ENCODE measurements around the gene UBXN10. TPM values are rescaled to one million over a fixed set of nuclear protein-coding genes. Genes with fewer than 3 reads are reported as not detected.

Gene UBXN10
- total and polyA plus RNA-seq, 9 donors, result 0.22 to 0.52 (median 0.28) TPM

GRCh38 chr1:20233866-20234265 lies 48.0 kb downstream of the UBXN10 start:
- H3K4me3 ChIP-seq (ENCODE audit: low read length), result no peak overlapping the region
- no peak overlapping the region for H3K27ac ChIP-seq (ENCODE audit: low read length)
- H3K27me3 ChIP-seq (ENCODE audit: control insufficient read depth, insufficient read depth, low read length), result peaks cover 5% of the 10 kb centered on the region
- H3K9me3 ChIP-seq (replicated peaks; ENCODE audit: control insufficient read depth, low read depth, low read length), result no peaks in the 10 kb centered on the region
- no peaks in the 10 kb centered on the region for H3K36me3 ChIP-seq (ENCODE audit: control insufficient read depth, insufficient read depth, low read length)
- 7% methylated on average over 3 of the region's 6 CpGs for WGBS (ENCODE audit: insufficient coverage)
- peak; percentile 69 for DNase-seq
- peaks cover 9% of the 10 kb centered on the region for H3K4me1 ChIP-seq (ENCODE audit: control insufficient read depth, insufficient read depth, low read length)

GRCh38 chr1:20234788-20235535 lies 49.1 kb downstream of the UBXN10 start:
- Histone ChIP-seq H3K27me3 (ENCODE audit: control insufficient read depth, insufficient read depth, low read length) (peaks cover 5% of the 10 kb centered on the region), H3K4me3 (ENCODE audit: low read length) (no peak overlapping the region), H3K36me3 (ENCODE audit: control insufficient read depth, insufficient read depth, low read length) (no peaks in the 10 kb centered on the region), H3K4me1 (ENCODE audit: control insufficient read depth, insufficient read depth, low read length) (peaks cover 10% of the 10 kb centered on the region), H3K9me3 (replicated peaks; ENCODE audit: control insufficient read depth, low read depth, low read length) (no peaks in the 10 kb centered on the region), H3K27ac (ENCODE audit: low read length) (no peak overlapping the region)
- WGBS (ENCODE audit: insufficient coverage), result 79% methylated on average over 3 of the region's 6 CpGs
- no peak for DNase-seq

- no peak overlapping the region for H3K4me3 ChIP-seq (ENCODE audit: low read length)
- DNase-seq, result no peak
- no peak overlapping the region for H3K27ac ChIP-seq (ENCODE audit: low read length)
- H3K27me3 ChIP-seq (ENCODE audit: control insufficient read depth, insufficient read depth, low read length), result peaks cover 4% of the 10 kb centered on the region
- no peaks in the 10 kb centered on the region for H3K36me3 ChIP-seq (ENCODE audit: control insufficient read depth, insufficient read depth, low read length)
- H3K9me3 ChIP-seq (replicated peaks; ENCODE audit: control insufficient read depth, low read depth, low read length), result no peaks in the 10 kb centered on the region
- peaks cover 10% of the 10 kb centered on the region for H3K4me1 ChIP-seq (ENCODE audit: control insufficient read depth, insufficient read depth, low read length)
- WGBS (ENCODE audit: insufficient coverage), result 86% methylated on average over 2 of the region's 6 CpGs
Measured at GRCh38 chr1:20237646-20238045, 51.8 kb downstream of the UBXN10 start.

- Histone ChIP-seq H3K4me3 (ENCODE audit: low read length) (no peak overlapping the region), H3K4me1 (ENCODE audit: control insufficient read depth, insufficient read depth, low read length) (peaks cover 4% of the 10 kb centered on the region), H3K9me3 (replicated peaks; ENCODE audit: control insufficient read depth, low read depth, low read length) (no peaks in the 10 kb centered on the region), H3K27me3 (ENCODE audit: control insufficient read depth, insufficient read depth, low read length) (peaks cover 13% of the 10 kb centered on the region), H3K27ac (ENCODE audit: low read length) (no peak overlapping the region), H3K36me3 (ENCODE audit: control insufficient read depth, insufficient read depth, low read length) (no peaks in the 10 kb centered on the region)
- 76% methylated on average over 2 of the region's 2 CpGs for WGBS (ENCODE audit: insufficient coverage)
- no peak for DNase-seq
Measured at GRCh38 chr1:20240012-20240411, 54.1 kb downstream of the UBXN10 start.

- Histone ChIP-seq H3K4me3 (ENCODE audit: low read length) (no peak overlapping the region), H3K36me3 (ENCODE audit: control insufficient read depth, insufficient read depth, low read length) (no peaks in the 10 kb centered on the region), H3K27me3 (ENCODE audit: control insufficient read depth, insufficient read depth, low read length) (peaks cover 18% of the 10 kb centered on the region), H3K27ac (ENCODE audit: low read length) (no peak overlapping the region), H3K9me3 (replicated peaks; ENCODE audit: control insufficient read depth, low read depth, low read length) (no peaks in the 10 kb centered on the region), H3K4me1 (ENCODE audit: control insufficient read depth, insufficient read depth, low read length) (peaks cover 4% of the 10 kb centered on the region)
- 63% methylated on average over 33 of the region's 37 CpGs for WGBS (ENCODE audit: insufficient coverage)
- no peak for DNase-seq
Measured at GRCh38 chr1:20242890-20243479, 57.1 kb downstream of the UBXN10 start.

Other genes with a start within 250 kb of the UBXN10 start
- 0.35 TPM for gene PLA2G2A, start 206.5 kb upstream of the UBXN10 start, total RNA-seq
- gene PLA2G2A, start 206.5 kb upstream of the UBXN10 start, polyA plus RNA-seq (ENCODE audit: insufficient read depth in 1 of 8, insufficient read length in 8 of 8, low replicate concordance in 1 of 8), result 1 to 10 TPM in 6 of 8 donors, under 1 TPM in 2; 0.54 to 2.4 (median 1.7) TPM
- gene PLA2G5, start 115.9 kb upstream of the UBXN10 start, total RNA-seq, result 0.13 TPM
- under 1 TPM in 4 of 8 donors, not detected in 4; 0.10 to 0.28 (median 0.26) TPM for gene PLA2G5, start 115.9 kb upstream of the UBXN10 start, polyA plus RNA-seq (ENCODE audit: insufficient read depth in 1 of 8, insufficient read length in 8 of 8, low replicate concordance in 1 of 8)
- not detected for gene PLA2G2D, start 66.6 kb upstream of the UBXN10 start, total RNA-seq
- under 1 TPM in 1 of 8 donors, not detected in 7; 0.05 TPM for gene PLA2G2D, start 66.6 kb upstream of the UBXN10 start, polyA plus RNA-seq (ENCODE audit: insufficient read depth in 1 of 8, insufficient read length in 8 of 8, low replicate concordance in 1 of 8)
- gene PLA2G2F, start 46.8 kb upstream of the UBXN10 start, total RNA-seq, result not detected
- gene PLA2G2F, start 46.8 kb upstream of the UBXN10 start, polyA plus RNA-seq (ENCODE audit: insufficient read depth in 1 of 8, insufficient read length in 8 of 8, low replicate concordance in 1 of 8), result not detected
- not detected for gene PLA2G2C, start 422 bp downstream of the UBXN10 start, total RNA-seq
- gene PLA2G2C, start 422 bp downstream of the UBXN10 start, polyA plus RNA-seq (ENCODE audit: insufficient read depth in 1 of 8, insufficient read length in 8 of 8, low replicate concordance in 1 of 8), result under 1 TPM in 3 of 8 donors, not detected in 5; 0.04 TPM
- 0.04 TPM for gene VWA5B1, start 104.8 kb downstream of the UBXN10 start, total RNA-seq
- under 1 TPM; 0.16 to 0.65 (median 0.27) TPM for gene VWA5B1, start 104.8 kb downstream of the UBXN10 start, polyA plus RNA-seq (ENCODE audit: insufficient read depth in 1 of 8, insufficient read length in 8 of 8, low replicate concordance in 1 of 8)